Hematopoietic multipotent progenitor cell treated with erythropoietin and hydrocortisone succinate and interleukin-3 and kit ligand, for 6 days (in vitro differentiated cells): ENCODE measurements around the gene TRAPPC1.

Experiments
- DNase-seq: peaks from one replicate; pipeline ENCODE4 v3.0.0-alpha.2; 2015

TRAPPC1 gene

GRCh38 chr17:7897090-7897489 is 34.7 kb downstream of the TRAPPC1 start:
- no peak for DNase-seq

GRCh38 chr17:7894866-7895265 is 36.9 kb downstream of the TRAPPC1 start:
- no peak for DNase-seq

DNA sequence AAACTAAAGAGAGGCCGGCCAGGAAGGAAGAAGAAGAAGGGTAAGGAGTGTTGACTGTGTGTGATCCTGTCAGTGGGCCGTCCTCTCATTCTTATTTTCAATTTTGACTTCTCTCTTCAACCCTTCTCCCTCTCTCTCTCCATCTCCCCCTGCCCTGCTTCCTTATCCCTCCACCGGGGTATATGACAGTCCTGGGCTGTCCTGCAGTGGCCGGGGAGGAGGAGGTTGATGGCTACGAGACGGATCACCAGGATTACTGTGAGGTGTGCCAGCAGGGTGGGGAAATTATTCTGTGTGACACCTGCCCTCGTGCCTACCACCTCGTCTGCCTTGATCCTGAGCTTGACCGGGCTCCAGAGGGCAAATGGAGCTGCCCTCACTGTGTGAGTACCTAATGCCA is 37.5 kb downstream of the TRAPPC1 start:
- DNase-seq: no peak

GRCh38 chr17:7893187-7893880 is 38.4 kb downstream of the TRAPPC1 start:
- DNase-seq: no peak

DNA sequence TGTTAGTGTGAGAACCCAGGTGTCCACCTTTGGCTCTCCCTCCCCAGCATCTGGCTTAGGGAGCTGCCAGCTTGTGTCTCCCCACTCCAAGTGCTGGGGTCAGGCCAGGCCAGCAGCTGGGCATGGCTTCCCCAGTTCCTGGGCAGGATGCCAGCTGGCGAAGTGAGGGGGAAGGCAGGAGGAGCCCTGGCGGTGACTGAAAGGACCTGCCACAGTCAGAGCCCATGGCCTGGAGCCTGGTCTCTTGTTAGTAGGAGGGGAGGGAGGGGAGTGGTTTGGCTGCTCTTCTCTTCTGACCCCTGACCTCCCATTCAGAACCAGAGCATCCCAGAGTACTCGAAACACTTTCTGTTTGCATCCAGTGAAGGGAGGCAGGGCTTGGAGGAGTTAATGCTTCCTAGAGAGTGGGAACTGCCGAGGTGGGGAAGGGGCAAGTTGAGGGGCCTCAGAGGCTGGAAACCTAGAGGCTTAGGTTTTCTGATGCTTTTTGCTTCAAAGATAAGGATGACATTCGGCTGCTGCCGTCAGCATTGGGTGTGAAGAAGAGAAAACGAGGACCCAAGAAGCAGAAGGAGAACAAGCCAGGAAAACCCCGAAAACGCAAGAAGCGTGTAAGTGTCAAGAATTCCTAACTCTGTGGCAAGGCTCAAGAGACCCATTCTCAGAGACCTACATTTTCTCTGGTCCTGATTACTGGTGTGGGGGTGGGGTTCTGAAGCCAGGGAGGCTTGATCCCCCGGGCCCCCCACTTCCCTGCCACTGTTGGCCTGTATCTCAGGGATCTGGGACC is 42.4 kb downstream of the TRAPPC1 start:
- peak; percentile 97 for DNase-seq

GRCh38 chr17:7888184-7888920 is 43.4 kb downstream of the TRAPPC1 start, which contains the start of gene CHD3:
Gene CHD3 (plus strand): TSS chr17:7888789. CDS start chr17:7889001, 212 bp downstream.
- DNase-seq: peak; percentile 25

GRCh38 chr17:7887482-7888183 is 44.1 kb downstream of the TRAPPC1 start:
- DNase-seq: peak; percentile 97

DNA sequence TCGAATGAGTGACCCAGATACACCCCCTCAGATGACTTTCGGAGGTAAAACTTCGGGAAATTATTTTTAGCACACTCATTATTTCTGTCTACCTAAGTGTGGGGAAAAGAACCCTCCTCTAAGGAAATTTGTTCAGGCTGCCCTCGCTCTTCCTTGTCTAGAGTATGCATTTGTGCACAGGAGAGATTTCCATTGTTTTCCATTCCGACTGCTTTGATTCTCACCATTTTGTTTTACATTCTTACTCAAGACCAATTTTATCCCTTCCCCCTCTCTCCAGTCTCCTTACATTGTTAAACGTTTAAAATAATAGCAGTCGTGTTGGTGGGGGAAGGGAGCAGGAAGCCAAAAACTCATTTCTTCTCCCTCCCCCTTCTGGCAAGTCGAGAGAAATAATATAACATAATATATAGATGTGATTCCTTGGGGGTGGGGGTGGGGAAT is 44.7 kb downstream of the TRAPPC1 start:
- no peak for DNase-seq

- peak; percentile 59 for DNase-seq
These were observed 45.3 kb downstream of the TRAPPC1 start for GRCh38 chr17:7886227-7887037.

- DNase-seq: peak; percentile 77
These were observed 46.1 kb downstream of the TRAPPC1 start for GRCh38 chr17:7885367-7886226.

DNA sequence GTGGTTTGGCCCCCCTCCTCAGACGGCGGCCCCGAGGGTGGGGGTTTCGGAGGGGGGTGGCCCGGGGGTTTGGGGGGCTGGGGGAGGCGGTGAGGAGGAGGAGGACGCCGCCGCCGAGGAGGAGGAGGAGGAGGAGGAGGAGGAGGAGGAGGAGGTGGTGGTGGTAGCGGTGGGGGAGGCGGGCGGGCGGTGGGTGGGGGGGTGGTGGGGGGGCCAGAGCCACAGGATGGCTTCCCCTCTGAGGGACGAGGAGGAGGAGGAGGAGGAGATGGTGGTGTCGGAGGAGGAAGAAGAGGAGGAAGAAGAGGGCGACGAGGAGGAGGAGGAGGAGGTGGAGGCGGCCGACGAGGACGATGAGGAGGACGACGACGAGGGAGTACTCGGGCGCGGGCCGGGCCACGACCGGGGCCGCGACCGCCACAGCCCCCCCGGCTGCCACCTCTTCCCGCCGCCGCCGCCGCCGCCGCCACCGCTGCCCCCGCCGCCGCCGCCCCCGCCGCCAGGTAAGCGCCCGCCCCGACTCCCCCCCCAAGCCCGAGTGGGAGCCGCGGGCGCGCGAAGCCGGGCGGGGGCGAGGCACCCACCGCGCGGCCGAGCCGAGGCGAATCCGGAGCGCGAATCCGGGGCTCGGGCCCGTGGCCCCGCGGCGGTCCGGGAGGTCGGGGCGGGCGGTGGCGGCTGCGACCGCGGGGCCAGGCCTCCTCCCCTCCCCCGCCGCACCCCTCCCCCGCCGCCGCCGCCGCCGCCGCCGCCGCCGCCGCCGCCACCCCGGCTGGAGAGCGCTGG is 47.0 kb downstream of the TRAPPC1 start:
- peak; percentile 42 for DNase-seq

- peak; percentile 67 for DNase-seq
These were observed 47.9 kb downstream of the TRAPPC1 start for GRCh38 chr17:7883781-7884386.

DNA sequence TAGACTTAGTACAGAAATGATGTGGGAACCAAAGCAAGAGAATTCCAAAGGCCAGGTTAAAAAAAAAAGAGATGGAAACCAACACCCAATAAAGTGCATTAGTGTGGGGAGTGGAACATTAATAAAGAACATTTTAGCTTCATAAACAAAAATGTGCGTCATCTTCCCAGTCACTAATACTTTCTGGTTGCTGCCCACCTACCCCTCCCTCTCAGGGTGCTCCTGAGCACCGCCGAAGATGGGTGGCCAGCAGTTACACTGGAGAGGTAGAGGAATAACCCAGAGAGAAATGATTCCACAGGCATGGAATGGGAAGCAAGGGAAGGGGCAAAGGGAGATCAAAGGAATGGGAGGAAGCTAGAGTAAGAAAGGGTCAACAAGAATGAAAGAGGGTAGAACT is 49.1 kb downstream of the TRAPPC1 start:
- no peak for DNase-seq

GRCh38 chr17:7882068-7882467 is 49.7 kb downstream of the TRAPPC1 start:
- DNase-seq: no peak

GRCh38 chr17:7881276-7882054 is 50.3 kb downstream of the TRAPPC1 start:
- peak; percentile 69 for DNase-seq
